ENCODE measurements around the gene CADPS2.

The CADPS2 gene

GRCh38 chr7:122886357-122887081 lies at the start of gene CADPS2:
CADPS2 (minus strand) TSS chr7:122886460; CDS start chr7:122886337, 123 bp downstream.
- DNase-seq = no peak

- no peak for DNase-seq
Measured at GRCh38 chr7:122935620-122936019, 49.4 kb upstream of the CADPS2 start.

DNA sequence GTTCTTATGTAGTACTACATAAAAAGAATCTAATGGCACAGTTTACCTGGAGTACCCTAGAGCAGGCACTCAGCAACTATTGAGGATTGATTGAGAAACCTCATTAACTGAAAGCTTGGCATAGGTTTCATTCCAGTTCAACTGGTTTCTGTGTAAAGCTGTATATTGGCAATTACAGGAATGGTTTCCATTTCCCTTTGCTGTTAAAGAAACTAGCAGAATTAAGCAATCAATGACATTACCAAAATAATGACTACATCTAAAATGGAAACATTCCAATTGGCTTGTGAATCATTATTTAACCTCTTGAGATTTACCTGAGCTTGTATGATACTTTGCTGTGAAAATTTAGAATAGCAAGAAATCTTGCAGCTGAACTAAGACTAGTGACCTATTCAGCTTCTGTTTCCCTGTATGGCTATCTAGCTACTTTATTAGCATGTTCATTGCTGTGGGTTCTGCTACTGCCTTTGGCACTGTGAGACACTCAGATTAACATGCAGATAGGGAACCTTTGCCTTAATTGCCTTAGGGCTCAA lies 33.5 kb upstream of the CADPS2 start:
- no peak for DNase-seq

- no peak for DNase-seq
Measured at GRCh38 chr7:122914812-122915211, 28.6 kb upstream of the CADPS2 start.

DNA sequence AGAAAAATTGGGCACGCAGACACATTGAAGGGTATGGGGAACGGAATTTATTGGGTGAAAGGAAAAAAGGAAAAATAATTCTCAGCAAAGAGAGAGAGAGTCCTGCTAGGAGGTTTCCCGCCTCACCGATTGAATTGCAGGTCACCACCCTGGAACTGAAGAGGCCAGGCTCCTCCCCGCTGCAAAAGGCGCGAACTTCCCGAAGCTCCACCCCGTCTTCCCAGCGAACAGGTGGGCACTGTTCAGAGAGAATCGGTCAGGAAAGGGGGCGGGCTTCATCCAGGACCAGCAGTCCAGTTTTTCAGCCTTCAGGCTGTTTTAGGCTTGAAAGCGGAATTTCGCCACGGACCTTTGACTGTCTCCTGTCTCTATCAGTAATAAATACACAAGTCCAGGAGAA lies 27.3 kb upstream of the CADPS2 start:
- no peak for DNase-seq

- DNase-seq = no peak
Measured at GRCh38 chr7:122902751-122903495, 16.7 kb upstream of the CADPS2 start.

DNA sequence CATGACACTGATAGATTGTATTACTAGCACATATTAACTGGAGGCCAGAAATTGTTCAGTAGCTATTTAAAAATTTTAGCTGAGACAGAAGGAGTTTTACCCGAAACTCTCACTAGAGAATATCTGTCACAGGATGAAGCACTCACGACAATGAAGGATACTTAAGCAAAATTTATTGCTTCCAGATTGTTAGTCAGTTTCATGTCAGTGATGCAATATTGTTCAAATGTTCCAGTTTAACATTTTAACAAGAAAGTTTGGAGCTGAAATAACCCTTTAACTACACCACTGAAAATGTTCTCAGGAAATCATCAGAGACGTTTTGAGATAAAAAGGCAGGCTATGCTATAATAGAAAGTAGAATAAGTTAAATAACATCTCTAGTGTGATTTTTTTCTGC lies 15.0 kb upstream of the CADPS2 start:
- no peak for DNase-seq

DNA sequence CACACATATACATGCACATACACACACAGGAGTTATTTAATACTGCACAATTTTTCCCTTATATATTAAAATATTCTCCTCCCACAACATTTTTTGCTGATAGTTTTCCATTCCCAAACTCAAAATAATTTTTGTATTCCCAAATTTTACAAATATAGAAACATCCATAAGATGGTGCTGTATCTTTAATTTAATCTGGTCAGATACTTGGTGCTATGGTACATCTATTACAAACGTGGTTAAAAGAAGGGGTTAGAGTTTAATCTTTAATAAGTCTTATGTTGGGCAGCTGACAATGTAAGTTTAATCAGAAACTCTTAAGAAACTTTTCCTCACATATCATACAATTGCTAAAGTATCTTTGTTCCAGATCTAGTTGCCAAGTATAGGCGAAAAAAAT lies 10.2 kb upstream of the CADPS2 start:
- no peak for DNase-seq

- DNase-seq = no peak
Measured at GRCh38 chr7:122893486-122893885, 7.2 kb upstream of the CADPS2 start.

GRCh38 chr7:122889116-122889515 lies 2.9 kb upstream of the CADPS2 start:
- DNase-seq = no peak

GRCh38 chr7:122887848-122888247 lies 1.6 kb upstream of the CADPS2 start:
- no peak for DNase-seq

DNA sequence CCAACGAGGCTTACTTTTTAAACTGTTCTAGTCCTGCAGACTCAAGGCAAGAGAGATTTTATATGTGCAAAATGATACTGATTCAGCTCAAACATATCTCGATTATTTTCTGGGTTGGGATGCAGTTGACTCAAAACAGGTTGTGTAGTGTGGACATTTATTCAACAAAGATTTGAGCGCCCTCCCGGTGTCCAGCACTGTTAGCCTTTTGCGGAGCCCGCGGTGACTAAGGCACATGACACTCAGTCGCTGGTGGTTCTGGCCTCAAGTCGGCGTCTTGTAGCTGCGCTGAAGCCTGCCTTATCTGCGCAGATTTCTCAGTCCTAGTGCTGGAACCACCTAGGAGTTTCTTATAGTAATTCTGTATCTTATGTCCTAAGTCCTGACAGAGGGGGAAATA lies 938 bp upstream of the CADPS2 start:
- no peak for DNase-seq

DNA sequence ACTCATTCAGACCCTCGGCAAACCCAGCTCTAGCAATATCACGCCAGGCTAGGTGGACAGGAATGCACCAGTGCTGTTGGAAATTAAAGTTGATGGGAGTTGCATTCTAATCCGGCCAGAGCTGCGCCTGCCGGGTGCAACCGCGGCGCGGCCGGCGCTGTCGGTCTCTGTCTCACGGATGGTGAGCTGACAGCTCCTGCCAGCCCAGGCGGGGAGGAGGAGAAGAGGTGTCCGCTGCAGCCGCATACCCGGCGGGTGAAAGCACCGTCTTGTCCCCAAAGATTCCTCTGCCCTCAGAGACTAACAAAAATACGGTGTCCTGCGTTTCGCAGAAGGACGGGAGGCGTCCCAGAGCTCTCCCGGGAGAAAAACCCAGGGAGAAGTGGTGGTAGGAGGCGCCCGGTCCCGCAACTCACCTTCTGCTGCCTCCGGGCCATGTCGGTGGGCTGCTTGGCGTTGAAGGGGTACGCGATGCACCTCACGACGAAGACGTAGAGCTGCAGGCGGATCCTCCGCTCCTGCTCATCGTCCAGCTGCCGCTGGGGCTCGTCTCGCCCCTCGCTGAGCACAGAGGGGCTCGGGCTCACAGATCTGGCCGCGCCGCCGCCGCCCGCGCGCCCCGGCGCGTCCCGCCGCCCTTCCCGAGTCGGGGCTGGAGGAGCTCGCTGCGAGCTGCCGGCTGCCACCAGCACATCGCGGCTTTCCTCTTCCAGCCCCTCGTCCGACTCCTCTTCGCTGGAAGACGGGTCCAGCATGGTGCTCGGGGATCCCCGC lies 490 bp downstream of the CADPS2 start:
- no peak for DNase-seq

DNA sequence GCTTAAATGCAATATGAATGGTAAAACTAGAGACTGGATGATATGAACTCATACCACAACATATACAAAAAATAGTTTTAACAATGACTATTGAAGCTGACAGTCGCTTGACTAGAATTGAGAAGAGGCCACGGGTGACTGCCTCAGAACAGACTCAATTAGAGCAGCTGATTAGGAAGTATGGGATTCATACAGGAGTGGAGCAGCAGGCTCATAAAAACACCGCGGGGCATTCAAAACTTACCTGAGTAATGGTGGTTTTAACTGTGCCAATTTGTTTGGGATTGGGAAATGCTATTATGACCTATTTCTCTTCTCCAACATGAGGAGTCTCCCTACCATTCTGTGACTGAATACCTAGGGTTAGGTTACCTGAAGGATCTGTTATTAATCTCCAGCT lies 2.1 kb downstream of the CADPS2 start:
- DNase-seq = no peak

GRCh38 chr7:122883049-122883680 lies 3.1 kb downstream of the CADPS2 start:
- no peak for DNase-seq

- no peak for DNase-seq
Measured at GRCh38 chr7:122881324-122881723, 4.9 kb downstream of the CADPS2 start.

GRCh38 chr7:122869260-122869659 lies 17.0 kb downstream of the CADPS2 start:
- DNase-seq = no peak

DNA sequence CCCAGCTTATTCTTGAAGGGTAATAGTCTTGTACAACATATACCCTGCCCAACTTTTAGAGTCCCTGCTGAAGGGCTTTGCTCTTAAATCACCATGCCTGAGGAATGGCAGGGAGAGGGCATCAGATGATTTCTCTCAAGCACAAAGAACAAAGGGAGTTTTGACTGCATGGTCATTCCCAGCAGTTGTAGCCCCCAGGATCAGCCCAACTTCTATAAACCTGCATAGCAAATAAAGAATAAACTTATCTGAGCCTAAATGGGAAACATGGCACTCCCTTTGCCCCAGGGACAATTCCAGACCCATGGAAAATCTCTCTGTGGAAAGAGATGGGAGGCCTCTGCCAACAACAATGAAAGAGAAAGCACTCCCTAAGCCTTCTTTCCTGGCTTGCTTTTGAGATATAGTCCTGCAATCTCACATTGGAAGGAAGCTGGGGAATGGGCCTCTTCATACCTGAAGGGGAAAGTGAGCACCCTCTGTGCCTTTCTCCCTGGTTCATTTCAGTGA lies 18.7 kb downstream of the CADPS2 start:
- DNase-seq = no peak

GRCh38 chr7:122864838-122865237 lies 21.4 kb downstream of the CADPS2 start:
- no peak for DNase-seq

DNA sequence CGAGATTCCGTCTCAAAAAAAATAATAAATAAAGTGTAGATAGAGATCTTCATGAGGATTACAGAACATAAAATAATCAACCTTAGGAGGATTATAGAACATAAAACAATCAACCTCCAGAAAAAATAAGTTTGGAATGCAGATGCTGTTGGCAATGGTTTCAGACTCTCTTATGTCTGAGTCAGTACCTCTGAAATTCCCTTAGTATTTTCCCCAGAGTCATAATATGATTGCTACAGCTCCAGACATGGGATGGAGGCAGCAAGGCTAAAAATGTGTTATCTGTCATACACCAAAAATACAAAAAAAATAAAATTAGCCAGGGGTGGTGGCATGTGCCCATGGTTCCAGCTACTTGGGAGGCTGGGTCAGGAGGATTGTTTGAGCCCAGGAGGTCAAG lies 22.2 kb downstream of the CADPS2 start:
- no peak for DNase-seq

GRCh38 chr7:122858320-122858719 lies 27.9 kb downstream of the CADPS2 start:
- DNase-seq = no peak

GRCh38 chr7:122850528-122850927 lies 35.7 kb downstream of the CADPS2 start:
- DNase-seq = no peak

GRCh38 chr7:122849957-122850328 lies 36.3 kb downstream of the CADPS2 start:
- DNase-seq = no peak

Data from activated CD4-positive, alpha-beta T cell treated with anti-CD3 and anti-CD28 coated beads, Interleukin-2, amount 50 U/mL, for 4 hours (primary cell).